Skeletal muscle satellite cell (primary cell): Measurements from ENCODE around the gene TEK. TPM values are rescaled to one million over a fixed set of nuclear protein-coding genes. Genes with fewer than 3 reads are reported as not detected.

Experiments used
- small RNA-seq: library from RNA; depleted of rRNA; stranded (forward); fragments of <200 nt; gene quantifications from one replicate; pipeline ENCODE3, GENCODE V24; 2012

TEK gene

Small RNAs within 50 kb of the gene (small RNA-seq; reads per million reads assigned to genes)
- gene AL355433.1 (not detected), gene RNA5SP280 (not detected)
